ENCODE measurements around the gene RREB1.
A peak's percentile ranks its signal among the peaks of the same experiment; 100 is the strongest.

The RREB1 gene

DNA sequence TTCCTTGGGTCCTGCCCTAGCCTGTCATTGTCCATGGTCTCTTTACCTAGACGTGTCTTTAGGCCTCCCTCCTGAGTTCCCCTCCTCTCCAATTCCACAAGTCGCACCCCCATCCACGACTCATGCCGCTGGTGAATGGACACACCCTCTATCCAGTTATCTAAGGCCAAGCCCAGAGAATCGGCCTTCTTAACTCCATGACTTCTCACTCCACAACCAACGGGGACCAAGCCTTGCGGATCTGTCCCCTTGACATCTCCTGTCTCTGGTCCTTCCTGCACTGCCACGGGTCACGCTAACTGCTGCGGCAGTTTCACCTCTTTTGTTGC is 7.0 kb upstream of the RREB1 start:
- DNase-seq, result no peak

DNA sequence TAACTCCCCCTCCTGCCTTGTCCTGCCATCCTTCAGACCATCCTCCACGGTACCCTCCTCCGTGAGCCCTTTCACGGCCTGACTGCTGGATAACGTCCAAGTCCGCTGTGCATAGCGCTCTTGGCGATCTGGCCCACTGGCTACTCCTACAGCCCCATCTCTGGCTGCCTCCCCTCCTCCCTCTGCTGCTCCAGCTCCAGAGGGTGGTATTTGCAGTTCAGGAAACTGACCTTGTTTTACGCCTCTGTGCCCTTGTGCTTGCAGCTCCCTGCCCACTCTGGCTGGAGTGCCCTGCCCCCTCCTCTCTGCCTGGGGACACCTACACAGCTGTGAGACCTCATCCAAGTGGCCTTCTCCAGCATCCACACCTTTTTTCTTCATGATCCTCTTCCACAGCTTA is 6.5 kb upstream of the RREB1 start:
- no peak for DNase-seq

DNA sequence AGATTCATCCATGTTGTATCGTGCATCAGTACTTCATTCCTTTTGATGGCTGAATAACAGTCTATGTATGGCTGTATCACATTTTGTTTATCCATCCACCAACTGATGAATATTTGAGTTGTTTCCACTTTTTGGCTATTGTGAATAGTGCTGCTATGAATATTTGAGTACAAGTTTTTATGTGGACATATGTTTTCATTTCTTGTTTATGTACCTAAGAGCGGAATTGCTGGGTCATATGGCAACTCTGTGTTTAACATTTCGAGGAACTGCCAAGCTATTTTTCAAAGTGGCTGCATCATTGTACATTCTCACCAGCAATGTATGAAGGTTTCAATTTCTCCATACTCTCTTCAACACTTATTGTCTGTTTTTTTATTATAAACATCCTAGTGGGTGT is 3.0 kb upstream of the RREB1 start:
- no peak for DNase-seq

DNA sequence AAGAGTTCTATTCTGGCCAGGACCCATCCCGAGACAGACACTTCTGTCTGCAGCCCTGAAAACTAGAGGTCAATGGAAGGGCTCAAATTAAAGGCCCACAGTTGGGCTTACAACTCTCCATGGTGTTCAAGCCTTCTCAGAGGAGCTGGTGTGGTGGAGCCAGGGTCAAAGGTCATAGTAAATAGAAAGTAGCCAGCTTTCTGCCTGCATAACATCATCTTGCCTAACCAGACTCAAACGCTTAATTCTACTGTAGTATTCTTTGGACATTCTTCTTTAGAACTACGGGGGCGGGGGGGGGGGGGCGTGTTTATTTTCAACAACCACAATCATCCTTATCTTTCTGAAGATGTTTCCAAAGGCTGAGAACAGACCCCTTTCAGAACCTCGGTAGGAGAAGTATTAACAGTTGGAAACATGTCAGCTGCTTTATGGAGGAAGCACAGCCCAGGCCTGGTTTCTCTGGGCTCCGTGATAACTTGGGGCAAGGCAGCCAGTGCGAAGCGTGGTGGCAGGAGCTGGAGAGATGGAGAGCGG is 1.5 kb upstream of the RREB1 start:
- DNase-seq, result no peak

DNA sequence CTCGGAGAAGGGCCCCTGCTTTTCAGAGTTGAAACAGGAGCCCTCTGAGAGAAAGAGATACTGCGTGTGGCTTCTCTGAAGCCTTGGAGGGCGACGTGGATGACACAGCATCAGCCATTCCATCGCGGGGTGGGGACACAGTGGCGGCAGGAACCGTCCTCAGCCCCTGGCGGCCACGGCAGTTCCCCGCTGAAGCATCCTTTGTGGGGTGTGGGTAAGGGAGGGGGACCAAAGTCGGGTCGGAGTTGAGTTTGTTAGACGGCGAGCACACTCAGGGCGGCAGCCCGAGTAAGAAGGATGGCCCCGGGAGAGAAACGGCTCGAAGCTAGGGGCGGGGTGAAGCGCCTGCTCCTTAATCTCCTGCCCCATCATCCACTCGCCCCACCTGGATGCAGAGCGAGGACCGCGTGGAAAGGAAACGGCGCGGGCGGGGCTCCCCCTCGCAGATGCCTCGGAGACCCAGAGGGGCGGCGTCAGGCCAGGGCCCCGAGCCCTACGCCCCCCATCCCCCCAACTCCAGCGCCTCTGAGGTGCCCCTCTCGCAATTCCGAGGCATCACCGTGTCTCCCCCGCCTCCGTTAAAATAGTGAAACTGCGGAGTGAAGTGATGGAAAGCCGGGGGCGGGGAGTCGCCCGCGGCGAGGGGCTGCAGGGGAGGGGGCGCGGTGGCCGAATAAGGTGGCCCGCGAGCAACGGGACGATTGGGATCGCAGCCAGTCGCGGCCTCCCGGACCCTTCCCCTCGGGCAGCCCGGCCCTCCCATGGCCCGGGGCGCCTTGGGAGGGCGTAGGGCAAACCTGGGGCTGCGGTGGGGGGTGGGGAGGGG is 796 bp upstream of the RREB1 start:
- DNase-seq, result peak; percentile 38

DNA sequence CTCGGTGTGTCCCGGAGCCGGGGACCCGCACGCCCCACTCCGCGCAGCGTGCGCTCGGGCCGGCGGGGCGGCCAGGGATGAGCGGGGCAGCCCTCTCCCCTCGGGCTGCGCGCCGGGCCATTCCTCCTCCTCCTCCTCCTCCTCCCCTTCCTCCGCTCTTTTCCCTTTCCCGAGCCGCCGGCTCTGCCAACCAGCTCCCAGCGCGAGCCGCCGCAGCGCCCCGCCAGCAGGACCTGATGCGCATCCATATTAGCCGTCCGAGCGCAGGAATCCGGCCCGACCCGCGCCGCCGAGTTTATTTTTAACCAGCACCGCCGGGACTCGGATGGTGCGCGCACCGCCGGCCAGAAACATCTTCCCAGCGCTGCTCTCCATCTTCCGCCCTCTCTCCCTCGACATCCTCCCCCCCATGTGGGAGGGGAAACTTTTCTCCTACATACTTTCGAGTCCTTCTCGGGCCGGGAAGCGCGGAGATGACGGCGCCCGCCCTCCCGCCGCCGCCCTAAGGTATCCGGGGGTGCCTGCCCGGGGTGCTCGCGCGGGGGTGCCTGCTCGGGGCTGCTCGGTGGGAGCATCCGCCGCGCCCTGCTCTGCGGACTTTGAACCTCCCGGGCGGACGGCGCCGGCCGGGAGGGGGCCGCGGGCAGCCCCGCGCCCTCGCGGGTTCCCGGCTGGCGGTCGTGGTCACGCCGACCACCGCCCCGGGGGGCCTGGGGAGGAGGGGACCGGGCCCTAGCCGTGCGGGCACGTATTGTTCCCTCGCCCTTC is 619 bp downstream of the RREB1 start:
- peak; percentile 64 for DNase-seq

DNA sequence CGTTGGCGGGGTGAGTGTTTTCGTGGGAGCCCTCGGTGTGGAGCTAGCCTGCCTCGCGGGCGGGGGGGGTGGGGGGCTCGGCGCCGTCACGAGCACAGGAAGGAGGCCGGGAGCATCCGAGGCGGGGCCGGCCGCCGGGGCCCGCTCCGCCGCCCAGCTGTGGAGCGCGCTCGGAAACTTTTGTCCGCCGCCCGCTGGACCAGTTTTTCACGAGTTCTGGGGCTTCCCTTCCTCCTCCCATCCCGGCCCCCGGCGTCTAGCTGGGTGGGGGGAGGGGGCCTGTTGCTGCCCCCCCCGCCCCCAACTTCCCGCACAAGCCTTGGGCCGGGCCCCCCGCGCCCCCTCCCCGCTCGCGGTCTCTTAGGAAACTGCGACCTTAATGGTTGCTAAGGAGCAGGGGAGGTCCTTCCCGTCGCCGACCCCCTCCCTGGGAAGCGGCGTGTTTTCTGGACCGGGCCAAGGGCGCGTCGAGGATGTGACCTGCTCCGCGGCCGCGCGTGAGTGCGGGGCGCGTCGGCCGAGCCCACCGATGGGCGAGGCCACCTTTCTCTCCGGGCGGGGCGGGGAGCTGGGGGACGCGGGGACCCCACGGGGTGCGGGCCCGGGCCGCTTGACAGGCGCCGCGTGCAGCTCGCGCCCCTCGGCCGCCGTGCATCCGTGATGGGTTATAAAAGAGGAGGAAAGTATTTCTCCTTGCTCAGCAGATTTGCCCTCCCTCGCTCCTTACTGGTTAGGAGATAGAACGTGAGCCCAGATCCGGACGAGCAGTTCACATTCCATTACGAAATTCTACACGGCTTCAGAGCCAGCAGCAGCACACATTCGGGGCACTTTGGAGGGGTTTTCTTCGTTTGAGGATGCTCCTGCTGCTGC is 1.4 kb downstream of the RREB1 start:
- peak; percentile 73 for DNase-seq

DNA sequence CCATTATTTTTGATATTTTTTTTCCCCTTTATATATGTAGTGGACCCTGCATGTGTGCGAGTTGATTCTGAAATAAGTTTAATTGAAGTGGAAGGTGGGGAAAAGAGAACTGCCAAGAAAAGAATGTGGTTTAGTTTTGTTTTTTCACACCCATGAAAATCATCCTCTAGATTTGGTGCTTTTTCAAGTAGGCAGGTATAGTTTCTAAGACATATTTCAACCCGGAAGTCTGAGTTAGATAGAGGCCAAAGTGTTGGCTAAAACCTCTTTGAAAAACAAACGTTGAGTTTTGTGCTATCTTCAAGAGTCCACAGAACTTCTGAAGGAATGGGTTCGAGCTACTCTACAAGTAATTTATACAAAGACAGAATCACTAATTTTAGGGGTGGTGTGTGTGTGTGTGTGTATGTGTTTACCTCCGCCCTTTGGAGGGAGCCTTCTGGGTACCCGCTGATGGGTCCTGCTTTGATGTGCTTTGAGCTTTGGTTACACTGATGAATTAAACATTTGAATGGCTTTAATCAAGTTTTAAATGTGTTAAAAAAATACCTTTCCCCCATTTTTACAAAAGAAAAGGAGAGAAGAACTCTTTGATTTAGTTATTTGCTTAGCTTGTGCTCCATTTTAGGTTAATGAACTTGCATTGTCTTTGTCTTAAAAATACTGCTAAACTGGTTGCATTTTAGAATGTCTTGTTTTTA is 2.5 kb downstream of the RREB1 start:
- DNase-seq, result no peak

DNA sequence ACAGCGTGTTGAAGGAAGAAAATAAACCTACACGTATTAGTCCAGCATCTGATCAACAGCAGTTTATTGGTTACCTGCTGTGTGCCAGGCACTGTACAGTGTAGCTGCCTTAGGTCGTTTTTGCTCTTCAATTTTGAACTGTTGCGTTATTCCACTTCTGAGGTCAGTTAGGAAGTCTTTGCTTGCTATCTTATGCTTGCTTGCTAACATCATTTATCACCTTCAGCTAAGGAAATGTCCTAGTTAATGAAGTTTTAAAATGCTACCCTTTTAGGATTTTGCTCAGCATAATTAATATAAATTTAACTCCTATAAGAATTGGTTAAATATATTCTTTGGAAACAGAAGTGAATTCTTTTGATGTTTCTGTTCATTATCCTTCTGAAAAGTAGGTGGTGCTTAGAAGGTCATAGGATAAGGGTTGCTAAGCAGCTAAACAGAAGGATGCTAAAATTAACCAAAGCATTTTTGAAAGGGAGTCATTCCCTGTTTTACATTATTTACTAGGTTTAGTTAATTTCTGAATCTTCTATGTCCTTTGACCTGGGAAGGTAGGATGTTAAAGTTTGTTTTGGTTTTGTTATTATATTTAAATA is 3.4 kb downstream of the RREB1 start:
- DNase-seq, result no peak

DNA sequence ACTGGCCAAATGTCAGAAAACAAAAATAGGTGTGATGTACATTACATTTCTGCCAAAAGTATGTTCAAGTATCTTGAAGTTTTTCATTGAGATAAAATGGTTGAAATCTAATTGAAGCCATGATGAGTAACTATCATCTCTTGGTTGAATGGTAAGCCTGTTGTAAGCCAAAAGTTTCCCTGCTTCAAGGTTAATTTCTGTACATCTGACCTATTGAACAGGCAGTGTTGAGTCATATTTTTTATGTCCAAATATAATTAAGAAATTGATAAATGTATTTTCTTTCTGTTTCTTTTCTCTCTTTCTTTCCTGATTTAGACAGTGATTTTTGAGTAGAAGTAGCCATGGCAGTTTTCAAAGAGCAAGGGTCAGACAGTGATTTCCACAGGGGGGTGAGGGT is 4.4 kb downstream of the RREB1 start:
- no peak for DNase-seq

DNA sequence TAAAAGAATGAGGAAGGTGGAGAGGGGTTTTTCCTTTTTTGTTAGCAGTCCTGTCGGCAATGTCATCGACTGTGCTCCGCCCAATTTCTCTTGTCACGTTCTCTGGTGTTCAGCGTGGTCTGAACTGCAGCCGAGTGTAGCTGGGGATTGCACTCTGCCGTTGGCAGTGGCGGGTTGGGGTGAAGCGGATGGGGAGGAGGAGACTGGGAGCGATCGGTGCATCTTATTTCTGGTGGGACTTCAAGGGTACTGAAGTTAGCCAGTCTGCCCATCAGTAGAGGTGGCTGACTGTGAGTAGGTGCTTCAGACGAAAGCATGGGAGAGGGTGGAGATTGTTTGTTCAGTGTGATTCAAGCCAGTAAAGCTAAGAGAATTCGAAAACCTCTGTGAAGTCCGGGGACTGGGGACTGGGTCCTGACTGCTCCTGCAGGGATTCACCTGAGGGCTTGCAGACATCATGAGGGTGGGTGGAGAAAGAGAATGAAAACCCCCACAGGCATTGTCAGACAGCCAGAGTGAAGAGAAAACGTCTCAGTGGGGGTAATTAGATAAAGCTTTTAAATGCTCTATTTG is 5.1 kb downstream of the RREB1 start:
- no peak for DNase-seq

DNA sequence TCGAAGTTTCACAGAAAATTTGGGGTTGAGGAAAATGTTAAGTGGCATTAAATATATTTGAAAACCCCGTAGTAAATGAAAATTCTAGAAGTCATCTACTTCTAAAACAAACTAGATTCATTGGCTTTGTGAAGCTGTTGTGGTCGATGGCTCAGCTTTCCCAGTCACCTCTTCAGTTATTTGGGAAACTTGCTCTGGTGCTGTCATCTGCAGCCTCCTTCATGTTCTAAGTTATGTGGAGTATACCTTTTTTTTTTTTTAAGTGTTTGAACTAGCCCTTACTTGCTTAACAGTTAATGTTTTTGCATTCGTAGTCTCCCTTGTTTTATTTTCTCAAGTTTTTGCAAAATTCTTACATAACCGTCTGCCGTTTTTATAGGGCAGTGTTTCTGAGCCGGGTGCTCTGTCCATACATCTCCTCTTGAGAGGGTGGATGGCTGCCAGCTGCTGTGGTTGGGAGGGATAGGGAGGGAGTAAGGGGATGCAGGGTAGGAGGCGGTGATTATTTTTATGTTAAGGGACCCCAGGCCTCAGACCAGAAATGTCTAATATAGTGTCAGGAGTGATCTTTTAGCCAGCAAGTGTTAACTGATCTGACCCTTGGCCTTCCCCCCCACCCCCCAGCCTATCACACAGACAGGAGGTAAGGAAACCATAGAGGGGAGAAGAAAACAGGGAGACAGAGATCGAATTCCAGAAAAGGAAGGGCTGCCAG is 7.1 kb downstream of the RREB1 start:
- no peak for DNase-seq

DNA sequence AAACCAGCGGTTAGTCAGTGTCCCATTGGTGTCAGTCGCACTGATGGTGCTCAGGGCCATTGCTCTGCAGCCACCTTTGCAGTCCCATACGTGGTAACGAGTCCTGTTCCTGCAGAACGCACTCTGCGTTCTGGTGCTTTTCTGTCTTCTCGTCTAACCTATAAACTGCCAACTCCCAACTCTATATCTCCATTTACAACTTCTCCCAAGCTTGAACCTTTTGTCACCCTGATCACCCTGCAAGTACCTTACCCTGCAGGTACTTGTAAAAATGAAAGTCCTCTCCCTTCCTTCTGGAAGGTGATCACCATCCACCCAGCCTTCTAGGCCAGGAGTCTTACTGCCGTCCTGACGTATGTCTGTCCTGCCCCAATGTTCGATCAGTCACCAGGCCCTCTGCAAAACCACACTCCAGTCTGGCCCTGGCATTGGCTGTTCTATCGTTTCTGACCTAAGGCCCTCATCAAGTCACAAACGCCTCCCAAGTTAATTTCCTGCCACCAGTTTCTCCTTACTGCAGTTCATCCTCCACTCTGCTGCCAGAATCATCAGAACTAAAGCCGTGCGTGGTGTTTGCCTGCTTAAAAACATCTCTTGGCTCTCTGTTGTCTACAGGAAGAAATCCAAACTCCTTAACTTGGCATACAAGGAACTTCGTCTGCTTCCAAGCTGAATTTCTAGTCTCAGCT is 7.9 kb downstream of the RREB1 start:
- DNase-seq, result no peak

DNA sequence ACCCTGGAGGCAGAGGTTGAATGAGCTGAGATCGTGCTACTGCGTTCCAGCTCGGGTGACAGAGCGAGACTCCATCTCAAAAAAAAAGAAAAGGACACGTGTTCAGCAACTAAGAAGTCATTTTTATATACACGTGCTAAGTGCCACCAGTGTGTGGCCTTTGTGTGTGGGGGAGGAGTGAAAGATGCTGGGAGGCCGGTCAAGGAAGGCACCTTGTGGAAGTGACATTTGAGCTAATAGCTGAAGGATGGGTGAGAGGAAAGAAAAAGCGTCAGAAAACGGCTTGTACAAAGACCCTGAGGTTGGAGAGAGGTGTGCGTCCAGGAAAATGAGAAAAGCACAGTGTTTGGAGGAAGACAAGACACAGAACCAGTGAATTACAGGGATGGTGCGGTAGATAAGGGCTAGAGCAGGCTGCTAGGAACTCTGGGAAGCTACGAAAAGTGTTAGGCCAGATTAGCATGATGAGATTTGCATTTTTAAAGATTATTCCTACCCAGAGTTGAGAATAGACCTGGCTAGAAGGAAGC is 11.6 kb downstream of the RREB1 start:
- DNase-seq, result no peak

DNA sequence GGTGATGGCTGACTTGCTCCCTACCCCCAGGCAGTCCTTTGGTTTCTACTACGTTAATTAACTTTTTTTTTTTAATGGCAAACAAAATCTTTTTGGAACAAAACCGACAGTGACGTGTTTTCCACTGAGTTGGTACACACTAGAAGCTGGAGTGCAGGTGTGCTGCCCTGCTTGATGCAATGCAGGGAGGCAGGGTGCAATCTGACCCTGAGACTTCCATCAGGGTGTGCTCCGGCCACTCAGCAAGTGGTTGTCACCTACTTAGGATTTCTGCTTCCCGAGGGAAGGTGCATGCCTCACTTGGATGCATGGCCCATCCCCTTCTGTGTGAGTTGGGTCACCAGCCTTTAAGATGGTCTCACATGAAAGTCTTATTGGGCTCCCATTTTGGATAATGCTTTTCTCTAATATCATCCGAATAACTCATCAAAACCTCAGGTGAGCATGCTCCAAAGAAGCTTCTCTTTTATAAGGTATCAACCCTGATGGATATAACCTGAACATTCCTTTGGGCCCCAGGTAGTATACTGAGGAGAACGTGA is 14.0 kb downstream of the RREB1 start:
- no peak for DNase-seq

DNA sequence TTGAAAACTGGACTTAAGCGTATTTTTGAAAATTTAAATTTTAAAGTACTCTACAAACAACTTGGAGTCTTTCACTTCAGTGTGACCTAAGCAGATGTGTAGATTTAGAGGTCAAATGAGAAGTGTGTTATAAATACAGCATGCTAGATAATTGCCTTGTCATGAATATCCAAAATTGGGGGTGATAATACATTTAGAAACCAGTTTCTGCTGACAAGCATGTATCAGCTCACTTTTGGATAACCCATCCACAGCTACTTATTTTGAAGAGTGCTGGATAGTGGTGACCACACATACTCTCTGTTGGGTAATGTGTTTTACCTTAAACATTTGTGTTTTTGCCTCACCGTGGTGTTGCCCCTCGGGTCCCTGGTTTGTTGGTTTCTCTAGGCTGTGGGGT is 14.9 kb downstream of the RREB1 start:
- no peak for DNase-seq

DNA sequence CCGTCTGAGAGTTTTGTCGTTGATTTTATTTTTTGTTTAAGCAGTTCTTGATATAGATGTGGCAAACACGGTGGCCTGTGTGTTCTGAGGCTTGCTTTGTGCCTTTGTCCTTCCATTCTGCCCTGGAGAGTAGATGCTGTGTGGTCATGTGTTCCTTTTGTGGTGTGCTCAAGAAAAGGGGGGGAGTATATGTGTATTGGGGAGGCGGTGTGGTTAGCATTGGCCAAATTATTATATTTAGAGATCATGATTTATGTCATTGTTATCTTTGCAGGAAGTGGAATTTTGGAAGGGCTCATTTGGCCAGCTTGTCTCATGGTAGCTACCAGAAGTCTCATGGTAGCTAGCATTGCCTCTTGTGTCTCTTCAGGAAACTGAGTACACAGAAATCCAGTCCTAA is 16.4 kb downstream of the RREB1 start:
- DNase-seq, result no peak

DNA sequence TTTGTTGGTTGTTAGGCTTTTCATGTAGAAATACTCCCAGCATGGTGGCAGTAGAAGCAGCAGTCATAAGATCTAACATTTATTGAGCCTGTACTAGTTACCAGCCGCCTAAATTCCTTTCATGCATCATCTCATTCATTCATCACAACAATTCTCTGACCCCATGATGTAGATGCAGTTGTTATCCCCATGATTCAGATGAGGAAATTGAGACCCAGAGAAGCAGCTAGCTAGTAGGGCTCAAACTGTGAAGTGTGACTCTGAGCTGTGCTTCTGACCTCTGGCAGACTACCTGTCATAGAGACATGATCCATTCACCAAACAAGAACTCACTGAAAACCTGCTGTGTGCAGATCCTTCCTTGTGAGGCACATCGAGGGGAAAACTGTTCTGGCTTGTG is 16.9 kb downstream of the RREB1 start:
- DNase-seq, result no peak

DNA sequence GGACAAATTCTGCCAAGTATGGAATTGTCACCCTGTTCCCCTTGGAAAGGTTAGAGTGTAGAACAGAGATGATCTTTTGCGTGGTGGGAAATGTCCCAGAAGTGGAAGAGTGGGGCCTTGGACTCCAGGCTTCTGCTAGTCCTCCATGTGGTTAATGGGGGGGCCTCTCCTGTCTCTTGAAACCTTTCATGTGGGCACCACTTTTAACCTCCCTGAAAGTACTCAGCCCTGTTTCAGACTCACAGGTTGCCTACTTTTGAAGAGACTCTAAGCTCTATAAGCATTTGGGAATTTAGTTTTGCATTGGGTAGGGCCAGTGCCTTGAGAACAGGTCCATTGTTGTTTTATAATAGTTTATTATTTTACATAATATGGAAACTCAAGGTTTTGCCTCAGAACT is 17.5 kb downstream of the RREB1 start:
- no peak for DNase-seq

DNA sequence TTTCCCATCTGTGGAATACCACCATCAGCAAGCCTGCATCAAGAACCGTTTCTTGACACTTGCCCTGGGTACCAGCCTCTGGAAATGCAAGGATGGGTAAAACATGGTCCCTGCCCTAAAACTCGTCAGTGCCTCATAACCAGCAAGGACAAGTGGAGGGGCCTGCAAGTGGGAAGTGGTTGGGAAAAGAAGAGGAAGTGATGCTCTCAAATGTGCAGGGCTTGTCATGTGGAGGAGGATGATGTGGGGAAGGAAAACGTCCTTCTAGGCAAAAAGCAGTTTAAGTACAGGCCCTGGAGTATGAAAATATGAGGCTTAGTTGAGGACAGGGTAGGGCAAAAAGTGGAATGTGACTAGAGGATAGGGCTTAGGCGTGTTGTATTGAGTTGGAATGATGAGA is 19.0 kb downstream of the RREB1 start:
- no peak for DNase-seq
